HCT116 (cell line): Measurements from ENCODE around the gene TMPO.

Experiments used
- POLR2A ChIP-seq: IDR thresholded peaks from 2 replicates; pipeline ENCODE4 v1.7.0; 2011; ENCODE audit warnings: borderline replicate concordance; ENCODE audit not compliant: insufficient read depth, insufficient read length; ENCODE audit errors: extremely low read depth
- TF ChIP-seq, protein P1 (sequence below), 3 experiments: fragments of 200-600 bp in 1 of 3; sonication (generic) in 1 of 3; IDR thresholded peaks in 2 of 3; conservative IDR thresholded peaks in 1 of 3; 2 replicates each; pipeline ENCODE4 v1.5.1; 2012 to 2017; ENCODE audit warnings: low read depth in 2 of 3, low read length in 2 of 3, antibody characterized with exemption in 1 of 3, borderline replicate concordance in 1 of 3, control low read depth in 1 of 3, mild to moderate bottlenecking in 1 of 3, mixed read lengths in 1 of 3, mixed run types in 1 of 3, moderate library complexity in 1 of 3; ENCODE audit not compliant: insufficient read depth in 1 of 3

DNA sequence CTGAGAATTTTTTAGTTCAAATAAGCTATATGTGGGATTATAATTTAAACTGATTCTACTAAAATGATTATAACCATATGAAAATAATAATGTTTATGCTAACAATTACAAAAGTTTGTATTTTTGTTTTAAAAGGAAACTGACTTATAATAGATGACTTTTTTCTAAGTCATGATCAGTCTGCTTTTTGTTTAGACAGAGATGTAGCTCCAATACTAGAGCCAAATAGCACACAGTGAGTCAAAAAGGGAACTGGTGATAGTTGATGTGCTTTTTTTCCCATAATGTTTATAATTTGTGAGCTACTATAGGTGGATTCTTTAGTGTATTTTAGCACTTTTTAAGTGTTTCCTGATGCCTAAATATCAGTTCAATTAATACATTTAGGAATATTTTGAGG, 28.3 kb downstream of the TMPO start:
- TF ChIP-seq, protein P1, sequence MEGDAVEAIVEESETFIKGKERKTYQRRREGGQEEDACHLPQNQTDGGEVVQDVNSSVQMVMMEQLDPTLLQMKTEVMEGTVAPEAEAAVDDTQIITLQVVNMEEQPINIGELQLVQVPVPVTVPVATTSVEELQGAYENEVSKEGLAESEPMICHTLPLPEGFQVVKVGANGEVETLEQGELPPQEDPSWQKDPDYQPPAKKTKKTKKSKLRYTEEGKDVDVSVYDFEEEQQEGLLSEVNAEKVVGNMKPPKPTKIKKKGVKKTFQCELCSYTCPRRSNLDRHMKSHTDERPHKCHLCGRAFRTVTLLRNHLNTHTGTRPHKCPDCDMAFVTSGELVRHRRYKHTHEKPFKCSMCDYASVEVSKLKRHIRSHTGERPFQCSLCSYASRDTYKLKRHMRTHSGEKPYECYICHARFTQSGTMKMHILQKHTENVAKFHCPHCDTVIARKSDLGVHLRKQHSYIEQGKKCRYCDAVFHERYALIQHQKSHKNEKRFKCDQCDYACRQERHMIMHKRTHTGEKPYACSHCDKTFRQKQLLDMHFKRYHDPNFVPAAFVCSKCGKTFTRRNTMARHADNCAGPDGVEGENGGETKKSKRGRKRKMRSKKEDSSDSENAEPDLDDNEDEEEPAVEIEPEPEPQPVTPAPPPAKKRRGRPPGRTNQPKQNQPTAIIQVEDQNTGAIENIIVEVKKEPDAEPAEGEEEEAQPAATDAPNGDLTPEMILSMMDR (IDR thresholded peaks at IDR 0.05 in 2 of 3, conservative IDR thresholded peaks at IDR 0.05 in 1 of 3; ENCODE audit: borderline replicate concordance in 1 of 3, insufficient read depth in 1 of 3, low read depth in 2 of 3, low read length in 2 of 3), result no peak
- no peak for TF ChIP-seq POLR2A
